Testis (tissue), 2 donors: ENCODE measurements around the gene TNS1.

ENCODE experiments used
- POLR2A ChIP-seq: fragments of 450-650 bp; IDR thresholded peaks from one replicate; pipeline ENCODE4 v1.6.1; 2017; ENCODE audit warnings: antibody characterized with exemption, mild to moderate bottlenecking, moderate library complexity
- TF ChIP-seq, protein P1 (sequence below), 3 experiments: fragments of 450-650 bp in 2 of 3; fragments of 200-600 bp in 1 of 3; sonication (generic) in 1 of 3; IDR thresholded peaks; one replicate each; pipeline ENCODE4 v1.5.1; 2016 to 2019; ENCODE audit warnings: antibody characterized with exemption in 3 of 3, mild to moderate bottlenecking in 2 of 3, moderate library complexity in 1 of 3

DNA sequence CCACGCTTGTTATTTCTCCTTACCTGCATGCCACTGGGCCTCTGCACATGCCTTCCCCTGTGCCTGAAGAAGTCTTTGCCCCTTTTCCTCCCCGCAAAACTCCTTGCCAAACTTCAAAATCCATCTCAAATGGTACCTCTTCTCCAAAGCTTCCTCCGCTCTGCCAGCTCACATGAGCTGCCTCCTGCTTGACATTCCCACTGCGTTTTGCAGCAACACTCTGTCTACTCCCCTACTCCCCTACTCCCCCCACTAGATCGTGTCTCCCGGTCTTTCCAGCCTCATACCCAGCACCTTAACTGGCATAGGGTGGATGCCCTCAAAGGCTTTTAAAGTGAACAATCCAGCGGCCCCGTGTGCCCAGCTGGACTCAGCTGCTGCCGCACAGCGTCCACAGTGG, 65.8 kb downstream of the TNS1 start:
- TF ChIP-seq, protein P1, sequence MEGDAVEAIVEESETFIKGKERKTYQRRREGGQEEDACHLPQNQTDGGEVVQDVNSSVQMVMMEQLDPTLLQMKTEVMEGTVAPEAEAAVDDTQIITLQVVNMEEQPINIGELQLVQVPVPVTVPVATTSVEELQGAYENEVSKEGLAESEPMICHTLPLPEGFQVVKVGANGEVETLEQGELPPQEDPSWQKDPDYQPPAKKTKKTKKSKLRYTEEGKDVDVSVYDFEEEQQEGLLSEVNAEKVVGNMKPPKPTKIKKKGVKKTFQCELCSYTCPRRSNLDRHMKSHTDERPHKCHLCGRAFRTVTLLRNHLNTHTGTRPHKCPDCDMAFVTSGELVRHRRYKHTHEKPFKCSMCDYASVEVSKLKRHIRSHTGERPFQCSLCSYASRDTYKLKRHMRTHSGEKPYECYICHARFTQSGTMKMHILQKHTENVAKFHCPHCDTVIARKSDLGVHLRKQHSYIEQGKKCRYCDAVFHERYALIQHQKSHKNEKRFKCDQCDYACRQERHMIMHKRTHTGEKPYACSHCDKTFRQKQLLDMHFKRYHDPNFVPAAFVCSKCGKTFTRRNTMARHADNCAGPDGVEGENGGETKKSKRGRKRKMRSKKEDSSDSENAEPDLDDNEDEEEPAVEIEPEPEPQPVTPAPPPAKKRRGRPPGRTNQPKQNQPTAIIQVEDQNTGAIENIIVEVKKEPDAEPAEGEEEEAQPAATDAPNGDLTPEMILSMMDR (IDR thresholded peaks at IDR 0.05): no peak
- TF ChIP-seq POLR2A: no peak
